Esophagus muscularis mucosa (tissue), 4 donors: Measurements from ENCODE around the gene SUN1.

Experiments
- CTCF ChIP-seq, 3 experiments: fragments of 200-600 bp in 2 of 3; fragments of 450-650 bp in 1 of 3; sonication (generic) in 2 of 3; IDR thresholded peaks; one replicate each; pipeline ENCODE4 v1.5.1; 2017 to 2019; ENCODE audit warnings: antibody characterized with exemption in 3 of 3, mild to moderate bottlenecking in 2 of 3, moderate library complexity in 1 of 3
- EP300 ChIP-seq: sonication (generic); formaldehyde crosslinking; IDR thresholded peaks from one replicate; pipeline ENCODE4 v1.6.1; 2017; ENCODE audit warnings: antibody characterized with exemption
- POLR2A ChIP-seq: fragments of 450-650 bp; IDR thresholded peaks from one replicate; pipeline ENCODE4 v1.6.1; 2017; ENCODE audit warnings: antibody characterized with exemption, moderate library complexity, mild to moderate bottlenecking, low read depth
- POLR2AphosphoS5 ChIP-seq, 2 donors: sonication (generic); formaldehyde crosslinking; IDR thresholded peaks; one replicate each; pipeline ENCODE4 v1.6.1; 2017; ENCODE audit warnings: antibody characterized with exemption in 2 of 2

GRCh38 chr7:879093-879492 lies 46.8 kb downstream of the SUN1 start:
- TF ChIP-seq CTCF (IDR thresholded peaks at IDR 0.05) (no peak), EP300 (no peak), POLR2A (no peak), POLR2AphosphoS5 (IDR thresholded peaks at IDR 0.05) (no peak)
